Measurements from ENCODE around the gene THEM5. TPM values are rescaled to one million over a fixed set of nuclear protein-coding genes. Genes with fewer than 3 reads are reported as not detected.

Gene THEM5
- total and polyA plus RNA-seq, 7 donors, result not detected

DNA sequence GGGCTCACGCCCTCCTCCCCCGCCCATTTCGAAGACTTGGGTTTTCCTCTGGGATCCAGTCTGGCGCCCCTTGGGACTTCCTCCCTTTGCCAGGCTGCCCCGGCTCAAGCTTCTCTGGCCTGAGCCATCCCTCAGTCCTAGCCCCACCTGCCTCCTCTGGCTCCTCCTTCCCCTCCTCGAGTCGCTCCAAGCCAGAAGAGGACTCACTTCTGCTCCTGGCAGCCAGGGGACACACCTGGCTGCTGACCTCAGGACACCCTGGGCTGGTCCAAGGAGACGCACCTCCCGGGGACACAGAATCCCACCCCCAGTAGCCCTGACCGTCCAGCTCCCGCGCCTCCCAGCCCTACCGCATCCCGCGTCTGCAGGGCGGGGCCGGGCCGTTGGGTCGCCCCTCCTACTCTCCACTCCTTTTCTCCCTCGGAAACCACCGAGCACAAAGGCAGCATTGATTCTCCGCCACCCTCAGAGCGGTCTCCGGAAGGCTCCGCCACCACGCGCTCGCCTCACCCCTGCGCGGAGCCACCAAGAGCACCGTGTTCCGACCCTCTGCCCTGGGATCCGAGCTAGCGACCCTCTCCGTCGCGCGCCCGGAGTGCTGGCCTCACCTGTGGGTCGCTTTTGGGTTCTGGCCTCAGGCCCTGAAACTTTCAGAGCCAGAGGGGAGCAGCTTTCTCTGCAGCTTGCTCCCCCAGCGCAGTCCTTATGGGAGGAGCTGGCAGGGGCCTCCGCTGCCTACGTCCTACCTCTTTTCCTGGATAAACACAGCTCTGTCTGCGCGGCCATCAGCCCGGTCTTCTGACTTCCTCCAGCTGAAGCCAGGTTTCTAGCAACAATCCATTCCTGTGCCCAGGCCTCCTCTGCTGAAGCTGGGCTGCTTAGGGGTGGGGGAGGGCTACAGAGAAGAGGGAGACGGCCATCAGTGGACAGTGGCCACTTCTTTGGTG lies 13.8 kb downstream of the THEM5 start, which contains the start of gene C2CD4D:
TSS of gene C2CD4D (minus strand) at position 364 of the 947 bp plus-strand sequence. CDS start 831 bp downstream, outside the sequence.
- no peak for ATAC-seq
- no peak for DNase-seq
- TF ChIP-seq, protein P1, sequence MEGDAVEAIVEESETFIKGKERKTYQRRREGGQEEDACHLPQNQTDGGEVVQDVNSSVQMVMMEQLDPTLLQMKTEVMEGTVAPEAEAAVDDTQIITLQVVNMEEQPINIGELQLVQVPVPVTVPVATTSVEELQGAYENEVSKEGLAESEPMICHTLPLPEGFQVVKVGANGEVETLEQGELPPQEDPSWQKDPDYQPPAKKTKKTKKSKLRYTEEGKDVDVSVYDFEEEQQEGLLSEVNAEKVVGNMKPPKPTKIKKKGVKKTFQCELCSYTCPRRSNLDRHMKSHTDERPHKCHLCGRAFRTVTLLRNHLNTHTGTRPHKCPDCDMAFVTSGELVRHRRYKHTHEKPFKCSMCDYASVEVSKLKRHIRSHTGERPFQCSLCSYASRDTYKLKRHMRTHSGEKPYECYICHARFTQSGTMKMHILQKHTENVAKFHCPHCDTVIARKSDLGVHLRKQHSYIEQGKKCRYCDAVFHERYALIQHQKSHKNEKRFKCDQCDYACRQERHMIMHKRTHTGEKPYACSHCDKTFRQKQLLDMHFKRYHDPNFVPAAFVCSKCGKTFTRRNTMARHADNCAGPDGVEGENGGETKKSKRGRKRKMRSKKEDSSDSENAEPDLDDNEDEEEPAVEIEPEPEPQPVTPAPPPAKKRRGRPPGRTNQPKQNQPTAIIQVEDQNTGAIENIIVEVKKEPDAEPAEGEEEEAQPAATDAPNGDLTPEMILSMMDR (IDR thresholded peaks at IDR 0.05), result no peak

DNA sequence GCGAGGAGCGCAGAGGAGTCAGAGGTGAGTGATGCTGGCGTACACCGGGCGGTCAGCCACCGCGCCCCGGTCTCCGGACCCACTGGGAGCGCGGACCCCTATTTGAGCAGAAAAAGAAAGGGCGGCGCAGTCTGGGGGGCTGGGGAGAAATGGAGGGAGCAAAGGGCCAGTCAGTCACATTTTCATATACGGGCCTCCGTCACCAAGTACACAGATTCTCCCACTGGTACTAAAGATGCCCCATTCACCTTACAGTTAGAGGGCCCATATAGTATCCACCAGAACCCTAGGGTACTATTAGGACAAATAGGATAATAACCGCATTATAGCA lies 14.5 kb downstream of the THEM5 start:
- DNase-seq (no peak), ATAC-seq (no peak)
- TF ChIP-seq, protein P1 (IDR thresholded peaks at IDR 0.05), result no peak
- H3K27me3 ChIP-seq (ENCODE audit: insufficient read depth in 3 of 3, low read length in 2 of 3), result peaks cover 0 to 28% (median 17%) of the 10 kb centered on the region in 3 donors
- intact Hi-C loops (cut with DNase I), result loop anchor here (5.0 to 10.0 kb wide), 8 partner anchors 47 to 374 kb away; partner anchors contain the start of genes MRPL9 (in 2 of the 2), TDRKH (in 1 of the 2) and TUFT1 (in 1 of the 2)
- no peaks in the 10 kb centered on the region for H3K9me3 ChIP-seq
- H3K36me3 ChIP-seq (ENCODE audit: insufficient read depth in 1 of 2, low read depth in 1 of 2), result no peaks in the 10 kb centered on the region
- 28 to 54% (median 46%) methylated on average over 16 of the region's 16 CpGs for WGBS, 3 donors
- peak overlapping the region; percentile 70 for H3K4me3 ChIP-seq
- H3K4me1 ChIP-seq, result no peaks in the 10 kb centered on the region
- H3K27ac ChIP-seq, result no peak overlapping the region

More for the DNA sequence above, 13.8 kb downstream of the THEM5 start, which contains the start of gene C2CD4D:
- Histone ChIP-seq H3K9me3 (no peaks in the 10 kb centered on the region), H3K27ac (no peak within 1 kb of the TSS), H3K4me3 (peak within 1 kb of the TSS; percentile 70), H3K36me3 (ENCODE audit: insufficient read depth in 1 of 2, low read depth in 1 of 2) (no peaks in the 10 kb centered on the region), H3K27me3 (ENCODE audit: insufficient read depth in 3 of 3, low read length in 2 of 3) (peaks cover 0 to 28% (median 17%) of the 10 kb centered on the region in 3 donors), H3K4me1 (no peaks in the 10 kb centered on the region)
- 26 to 37% (median 34%) methylated on average over 40 to 47 of the region's 47 CpGs for WGBS, 3 donors
- intact Hi-C loops (cut with DNase I), result loop anchor here (5.0 to 10.0 kb wide), 8 partner anchors 47 to 375 kb away; partner anchors contain the start of genes MRPL9 (in 2 of the 2), TDRKH (in 1 of the 2) and TUFT1 (in 1 of the 2)

DNA sequence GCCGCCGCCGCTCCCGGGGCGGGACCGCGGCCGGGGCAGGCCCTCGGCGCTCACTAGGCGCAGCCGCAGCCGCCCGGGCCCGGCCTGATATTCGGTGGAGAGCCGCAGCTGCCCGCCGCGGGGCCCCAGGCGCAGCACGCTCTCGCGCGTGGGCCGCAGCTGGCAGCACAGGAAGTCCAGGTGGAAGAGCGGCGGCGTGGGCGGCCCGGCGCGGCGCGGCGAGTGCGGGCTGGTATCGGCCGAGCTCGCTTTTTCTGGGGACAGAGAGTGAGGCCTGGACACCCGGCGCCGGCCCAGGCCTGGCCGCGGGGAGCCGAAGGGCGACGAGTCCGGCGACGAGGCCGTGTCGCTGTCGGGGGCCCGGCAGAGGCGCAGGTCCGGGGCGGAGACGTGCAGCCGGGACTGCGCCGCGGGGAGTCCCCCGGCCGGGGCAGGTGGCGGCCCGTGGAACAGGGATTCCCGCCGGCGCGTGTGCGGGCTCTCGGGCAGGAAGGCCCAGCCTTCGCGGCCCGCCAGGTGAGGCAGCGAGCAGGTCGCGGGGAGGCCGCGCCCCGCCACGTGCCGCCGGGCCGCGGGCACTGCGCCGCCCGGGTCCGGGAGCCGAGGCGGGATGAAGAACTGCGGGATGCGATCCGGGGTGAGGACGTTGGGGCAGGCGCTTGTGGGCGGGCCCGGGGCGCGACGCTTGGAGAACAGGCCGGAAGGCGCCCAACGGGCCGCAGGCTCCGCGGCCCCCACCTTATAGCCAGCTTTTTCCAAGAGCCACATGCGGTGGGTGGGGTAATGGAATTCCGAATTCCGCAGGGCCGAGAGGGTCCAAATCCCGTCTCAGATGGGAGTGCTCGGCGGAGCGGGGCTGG lies 15.1 kb downstream of the THEM5 start:
- no peaks in the 10 kb centered on the region for H3K36me3 ChIP-seq (ENCODE audit: insufficient read depth in 1 of 2, low read depth in 1 of 2)
- no peak overlapping the region for H3K27ac ChIP-seq
- peak in 1 of 2 donors; percentile 41 for DNase-seq
- peaks cover 3% of the 10 kb centered on the region for H3K4me1 ChIP-seq
- ATAC-seq, result peak; percentile 40 to 48 (median 44)
- intact Hi-C loops (cut with DNase I), result loop anchor here (5.0 to 10.0 kb wide), 8 partner anchors 46 to 374 kb away; partner anchors contain the start of genes MRPL9 (in 2 of the 2), TDRKH (in 1 of the 2) and TUFT1 (in 1 of the 2)
- peak overlapping the region; percentile 70 for H3K4me3 ChIP-seq
- 3 to 6% (median 4%) methylated on average over 84 to 117 of the region's 117 CpGs for WGBS, 3 donors
- no peaks in the 10 kb centered on the region for H3K9me3 ChIP-seq
- H3K27me3 ChIP-seq (ENCODE audit: insufficient read depth in 3 of 3, low read length in 2 of 3), result peaks cover 0 to 28% (median 17%) of the 10 kb centered on the region in 3 donors
- TF ChIP-seq, protein P1 (IDR thresholded peaks at IDR 0.05), result no peak

DNA sequence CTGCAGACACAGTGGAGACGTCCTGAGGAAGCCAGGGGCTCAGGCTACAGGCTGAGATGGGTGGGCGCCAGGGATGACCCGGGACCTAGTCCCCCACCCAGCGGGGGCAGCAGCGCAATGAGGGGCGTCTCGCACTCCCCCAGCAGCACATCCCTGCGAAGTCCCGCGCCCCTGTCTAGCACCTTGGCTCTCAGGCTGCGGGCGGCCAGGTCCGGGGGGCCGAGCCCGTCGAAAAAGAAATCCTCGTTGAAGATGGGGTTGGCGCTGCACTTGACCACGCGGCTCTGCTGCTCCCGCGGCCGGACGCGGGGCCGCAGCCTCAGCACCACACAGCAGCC lies 15.7 kb downstream of the THEM5 start:
- no peaks in the 10 kb centered on the region for H3K9me3 ChIP-seq
- H3K27me3 ChIP-seq (ENCODE audit: insufficient read depth in 3 of 3, low read length in 2 of 3), result peaks cover 0 to 28% (median 17%) of the 10 kb centered on the region in 3 donors
- DNase-seq (peak in 1 of 2 donors; percentile 57), ATAC-seq (no peak)
- intact Hi-C loops (cut with DNase I), result loop anchor here (5.0 to 10.0 kb wide), 8 partner anchors 46 to 373 kb away; partner anchors contain the start of genes MRPL9 (in 2 of the 2), TDRKH (in 1 of the 2) and TUFT1 (in 1 of the 2)
- peaks cover 7% of the 10 kb centered on the region for H3K4me1 ChIP-seq
- H3K36me3 ChIP-seq (ENCODE audit: insufficient read depth in 1 of 2, low read depth in 1 of 2), result no peaks in the 10 kb centered on the region
- TF ChIP-seq, protein P1 (IDR thresholded peaks at IDR 0.05), result no peak
- H3K27ac ChIP-seq, result no peak overlapping the region
- 7 to 13% (median 10%) methylated on average over 24 to 26 of the region's 26 CpGs for WGBS, 3 donors
- H3K4me3 ChIP-seq, result peak overlapping the region; percentile 70

Data from psoas muscle (tissue), 8 donors.